SK-N-SH (cell line): ENCODE data around the gene IQCK.

Experiments used
- EZH2phosphoT487 ChIP-seq: fragments of 200-600 bp; sonication (generic); IDR thresholded peaks from 2 replicates; pipeline ENCODE4 v1.6.1; 2017; ENCODE audit warnings: low read depth, mixed run types, mild to moderate bottlenecking, antibody characterized with exemption, moderate library complexity, borderline replicate concordance
- FOXJ3 ChIP-seq: sonication (generic); formaldehyde crosslinking; IDR thresholded peaks from 2 replicates; pipeline ENCODE4 v1.5.1; 2020; ENCODE audit warnings: mild to moderate bottlenecking, missing genetic modification reagents
- TF ChIP-seq, protein P1 (sequence below): fragments of 200-600 bp; sonication (generic); IDR thresholded peaks from 2 replicates; pipeline ENCODE4 v1.6.1; 2017; ENCODE audit warnings: antibody characterized with exemption, mild to moderate bottlenecking, moderate library complexity
- TF ChIP-seq, protein P2 (sequence below): IDR thresholded peaks from 2 replicates; pipeline ENCODE4 v1.4.0; 2012; ENCODE audit warnings: low read depth

DNA sequence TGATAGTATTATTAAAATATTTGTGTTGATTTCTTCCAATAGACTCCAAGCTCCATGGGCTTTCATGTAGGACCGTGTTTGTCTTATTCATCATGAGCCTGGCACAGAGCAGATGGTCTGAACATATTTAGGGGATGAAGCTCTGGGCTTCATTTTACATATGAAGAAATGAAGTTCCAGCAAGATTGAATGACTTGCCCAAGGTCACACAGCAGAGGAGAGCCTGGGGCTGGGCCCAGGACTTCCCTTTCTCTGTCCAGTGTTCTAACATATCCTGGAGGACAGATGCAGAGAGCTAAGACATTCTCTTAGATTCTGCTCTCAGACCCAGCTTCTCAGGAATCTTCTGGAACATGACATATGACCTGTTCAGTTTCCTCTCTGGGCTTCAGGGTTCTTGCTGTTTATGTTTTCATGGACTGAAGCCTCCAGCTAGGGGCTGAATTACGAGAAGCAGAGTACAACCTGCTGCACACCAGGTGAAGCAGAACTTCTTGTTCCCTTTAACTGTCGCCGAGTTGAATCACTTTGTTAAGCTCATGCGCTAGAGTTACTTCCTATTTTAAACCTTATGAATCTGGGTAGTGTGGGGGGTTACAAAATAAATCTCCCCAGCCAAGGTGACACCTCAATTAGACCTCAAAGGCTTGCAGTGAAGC, 113.0 kb downstream of the IQCK start:
- no peak for TF ChIP-seq FOXJ3 (CRISPR knock-in tag)
- TF ChIP-seq, protein P1, sequence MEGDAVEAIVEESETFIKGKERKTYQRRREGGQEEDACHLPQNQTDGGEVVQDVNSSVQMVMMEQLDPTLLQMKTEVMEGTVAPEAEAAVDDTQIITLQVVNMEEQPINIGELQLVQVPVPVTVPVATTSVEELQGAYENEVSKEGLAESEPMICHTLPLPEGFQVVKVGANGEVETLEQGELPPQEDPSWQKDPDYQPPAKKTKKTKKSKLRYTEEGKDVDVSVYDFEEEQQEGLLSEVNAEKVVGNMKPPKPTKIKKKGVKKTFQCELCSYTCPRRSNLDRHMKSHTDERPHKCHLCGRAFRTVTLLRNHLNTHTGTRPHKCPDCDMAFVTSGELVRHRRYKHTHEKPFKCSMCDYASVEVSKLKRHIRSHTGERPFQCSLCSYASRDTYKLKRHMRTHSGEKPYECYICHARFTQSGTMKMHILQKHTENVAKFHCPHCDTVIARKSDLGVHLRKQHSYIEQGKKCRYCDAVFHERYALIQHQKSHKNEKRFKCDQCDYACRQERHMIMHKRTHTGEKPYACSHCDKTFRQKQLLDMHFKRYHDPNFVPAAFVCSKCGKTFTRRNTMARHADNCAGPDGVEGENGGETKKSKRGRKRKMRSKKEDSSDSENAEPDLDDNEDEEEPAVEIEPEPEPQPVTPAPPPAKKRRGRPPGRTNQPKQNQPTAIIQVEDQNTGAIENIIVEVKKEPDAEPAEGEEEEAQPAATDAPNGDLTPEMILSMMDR: no peak
- TF ChIP-seq EZH2phosphoT487: no peak
- TF ChIP-seq, protein P2, sequence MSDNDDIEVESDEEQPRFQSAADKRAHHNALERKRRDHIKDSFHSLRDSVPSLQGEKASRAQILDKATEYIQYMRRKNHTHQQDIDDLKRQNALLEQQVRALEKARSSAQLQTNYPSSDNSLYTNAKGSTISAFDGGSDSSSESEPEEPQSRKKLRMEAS: no peak
